HG03060 (cell line): Measurements from ENCODE around the gene COQ10B.
"Not testable (repeated sequence)": the region's sequence is repeated elsewhere in the genome, so short reads cannot be mapped to it uniquely, and the experiment has no call there.

ENCODE experiments used
- ATAC-seq: cut with Tn5 transposase; IDR thresholded peaks from one replicate; pipeline ENCODE4 v1.9.1; 2021; ENCODE audit warnings: low read depth, moderate number of reproducible peaks; ENCODE audit not compliant: unreplicated experiment

Gene COQ10B

GRCh38 chr2:197453123-197453913 lies at the start of gene COQ10B:
TSS of gene COQ10B (plus strand) at chr2:197453552. CDS start at chr2:197453561, 9 bp downstream.
- peak; percentile 97 for ATAC-seq

DNA sequence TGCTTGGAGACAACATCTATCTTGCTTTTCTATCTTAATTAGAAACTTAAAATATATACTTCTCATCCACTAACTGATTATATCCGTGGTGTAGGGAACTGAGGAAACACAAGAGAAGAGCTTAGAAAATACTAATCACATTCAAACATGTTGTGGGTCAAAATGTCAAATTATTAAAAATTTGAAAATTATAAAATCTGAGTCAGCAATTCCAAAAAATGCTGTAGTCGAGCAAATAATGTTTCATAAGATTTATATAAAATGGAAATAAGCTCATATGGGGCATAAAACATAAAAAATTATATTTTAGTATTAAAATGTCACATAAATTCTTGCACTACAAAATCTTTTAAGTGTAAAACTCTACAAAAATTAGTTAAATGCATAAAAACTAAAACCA lies 47.8 kb upstream of the COQ10B start:
- no peak for ATAC-seq

DNA sequence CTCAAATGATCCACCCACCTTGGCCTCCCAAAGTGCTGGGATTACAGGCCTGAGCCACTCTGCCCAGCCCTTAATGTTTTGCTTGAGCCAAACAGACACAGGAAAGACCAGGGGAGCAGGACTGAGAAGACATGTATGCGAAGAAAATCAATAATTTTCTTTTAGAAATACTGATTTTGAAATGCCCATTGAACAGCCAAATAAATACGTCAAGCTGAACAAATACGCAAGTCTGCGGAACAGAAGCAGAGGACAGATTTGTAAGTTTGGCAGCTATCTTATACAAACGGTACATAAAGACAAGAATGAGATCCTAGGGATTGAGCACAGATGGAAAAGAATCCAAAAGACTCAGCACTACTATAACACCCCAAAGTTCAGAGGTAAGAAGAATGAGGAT lies 39.3 kb upstream of the COQ10B start:
- ATAC-seq: no peak

GRCh38 chr2:197414515-197414914 lies 38.8 kb upstream of the COQ10B start:
- no peak for ATAC-seq

- no peak for ATAC-seq
Observed at GRCh38 chr2:197416268-197416667, 37.1 kb upstream of the COQ10B start.

- no peak for ATAC-seq
Observed at GRCh38 chr2:197419438-197419837, 33.9 kb upstream of the COQ10B start.

GRCh38 chr2:197423307-197423706 lies 30.0 kb upstream of the COQ10B start:
- ATAC-seq: no peak

DNA sequence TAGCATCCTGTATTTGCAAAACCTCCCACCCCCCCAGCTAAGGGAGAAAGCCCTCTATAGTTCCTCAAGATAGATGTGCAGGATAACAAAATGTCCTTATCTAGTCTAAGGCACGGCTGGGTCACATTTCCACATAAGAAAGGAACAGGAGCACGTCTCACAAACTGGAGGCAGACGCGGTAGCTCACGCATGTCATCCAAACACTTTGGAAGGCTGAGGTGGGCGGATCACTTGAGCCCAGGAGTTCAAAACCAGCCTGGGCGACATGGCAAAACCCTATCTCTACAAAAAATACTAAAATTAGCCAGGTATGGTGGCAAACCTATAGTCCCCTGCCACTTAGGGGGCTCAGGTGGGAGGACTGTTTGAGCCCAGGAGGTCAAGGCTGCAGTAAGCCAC lies 27.8 kb upstream of the COQ10B start:
- ATAC-seq: no peak

GRCh38 chr2:197426723-197427603 lies 26.4 kb upstream of the COQ10B start:
- ATAC-seq: no peak

GRCh38 chr2:197427986-197428385 lies 25.4 kb upstream of the COQ10B start:
- no peak for ATAC-seq

- ATAC-seq: no peak
Observed at GRCh38 chr2:197431858-197432257, 21.5 kb upstream of the COQ10B start.

DNA sequence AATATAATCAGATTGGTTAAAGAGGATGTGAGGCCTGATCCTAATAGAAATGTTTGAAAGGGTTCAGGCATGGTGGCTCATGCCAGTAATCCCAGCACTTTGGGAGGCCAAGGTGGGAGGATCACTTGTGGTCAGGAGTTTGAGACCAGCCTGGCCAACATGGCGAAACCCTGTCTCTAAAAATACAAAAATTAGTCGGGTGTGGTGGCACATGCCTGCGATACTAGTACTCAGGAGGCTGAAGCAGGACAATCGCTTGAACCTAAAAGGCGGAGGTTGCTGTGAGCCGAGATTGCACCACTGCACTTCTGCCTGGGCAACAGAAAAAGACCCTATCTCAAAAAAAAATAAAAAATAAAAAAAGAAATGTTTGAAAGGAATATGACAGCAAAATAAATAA lies 20.8 kb upstream of the COQ10B start:
- not testable (repeated sequence) for ATAC-seq

DNA sequence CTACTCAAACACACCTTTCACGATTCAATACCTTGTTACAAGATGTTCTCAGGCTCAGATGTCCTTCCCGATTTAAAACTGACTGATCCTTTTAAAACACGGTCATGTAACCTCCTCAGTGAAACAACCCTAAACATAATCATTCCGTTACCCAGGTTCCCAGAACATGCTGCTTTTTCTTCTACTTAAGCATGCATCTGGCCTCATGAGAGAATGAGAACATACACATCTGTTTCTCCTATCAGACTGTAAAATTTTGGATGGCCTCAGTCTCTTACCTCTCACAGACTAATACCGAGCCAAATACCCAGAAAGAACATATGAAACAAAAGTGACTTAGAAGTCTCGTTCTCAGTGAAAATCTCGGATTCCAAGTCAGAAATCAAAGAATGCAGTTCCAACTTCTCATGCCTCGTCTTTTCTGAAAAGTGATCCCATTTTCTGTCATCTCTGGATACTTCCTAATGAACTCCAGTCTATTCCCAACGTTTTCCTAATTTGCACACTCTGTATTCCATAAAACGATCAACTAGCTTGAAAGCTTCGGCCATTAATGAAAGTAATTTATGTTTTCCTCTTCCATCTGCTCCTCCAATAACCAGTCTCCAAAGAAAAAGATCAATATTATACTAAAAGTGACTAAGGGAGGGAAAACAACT lies 19.4 kb upstream of the COQ10B start:
- ATAC-seq: no peak

- ATAC-seq: peak; percentile 88
Observed at GRCh38 chr2:197434541-197435513, 18.5 kb upstream of the COQ10B start, which contains the start of gene SF3B1. TSS of gene SF3B1 (minus strand) at chr2:197435028. CDS start at chr2:197434999, 29 bp downstream.

DNA sequence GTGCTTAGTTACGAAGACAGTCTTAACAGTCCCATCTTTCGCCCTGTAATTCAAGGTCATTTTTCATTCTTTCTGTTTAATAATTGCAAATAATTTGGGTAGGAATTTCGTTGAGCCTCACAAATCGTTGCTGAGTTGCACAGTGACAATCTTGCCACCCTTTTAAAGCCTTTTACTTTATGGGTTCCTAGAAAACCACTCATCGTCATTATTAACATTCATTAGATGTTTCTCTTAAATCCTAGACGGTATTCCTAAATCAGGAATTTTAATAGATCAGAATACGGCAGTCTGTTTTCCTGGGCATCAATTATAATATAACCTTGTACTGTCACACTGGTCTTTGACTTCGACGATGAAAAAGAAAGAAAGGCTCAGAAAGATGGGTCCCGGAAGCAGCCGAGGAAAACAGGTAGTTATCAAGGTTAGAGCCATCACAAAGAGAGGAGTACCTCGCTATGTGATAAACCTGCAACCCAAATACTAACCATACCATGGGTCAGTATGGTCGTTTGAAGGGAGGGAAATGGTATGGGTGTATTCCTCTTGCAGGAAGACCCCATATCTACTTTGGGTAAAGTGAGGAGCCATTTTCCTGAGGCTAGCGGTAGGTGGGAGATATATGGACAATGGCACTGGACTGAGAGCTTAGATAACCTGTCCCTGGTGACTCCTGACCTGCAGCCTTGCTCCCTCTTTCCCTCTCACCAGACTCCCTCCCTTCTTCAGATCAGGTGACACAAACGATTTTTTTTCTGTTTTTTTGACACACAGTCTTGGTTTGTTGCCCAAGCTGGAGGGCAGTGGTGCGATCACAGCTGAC lies 17.5 kb upstream of the COQ10B start:
- no peak for ATAC-seq

- no peak for ATAC-seq
Observed at GRCh38 chr2:197437380-197437779, 16.0 kb upstream of the COQ10B start.

DNA sequence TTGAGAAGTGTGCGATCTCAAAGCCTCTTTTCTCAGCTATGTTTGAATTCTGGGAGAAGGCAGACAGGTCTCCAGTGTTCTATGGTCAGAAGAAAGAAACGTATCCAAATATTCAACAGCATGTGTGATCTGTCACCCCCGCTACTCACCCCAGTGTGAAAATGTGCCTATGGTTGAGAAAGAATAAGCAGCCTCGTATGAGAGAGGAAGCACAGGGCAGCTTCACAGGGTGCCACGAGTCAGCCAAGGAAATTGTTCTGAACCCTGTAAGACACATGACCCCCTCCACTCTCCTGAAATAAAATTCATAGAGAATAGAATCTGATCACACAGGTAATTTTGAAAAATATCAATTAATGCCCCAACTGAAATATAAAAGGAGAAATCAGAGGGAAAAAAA lies 10.5 kb upstream of the COQ10B start:
- ATAC-seq: no peak

GRCh38 chr2:197445746-197446145 lies 7.6 kb upstream of the COQ10B start:
- no peak for ATAC-seq

DNA sequence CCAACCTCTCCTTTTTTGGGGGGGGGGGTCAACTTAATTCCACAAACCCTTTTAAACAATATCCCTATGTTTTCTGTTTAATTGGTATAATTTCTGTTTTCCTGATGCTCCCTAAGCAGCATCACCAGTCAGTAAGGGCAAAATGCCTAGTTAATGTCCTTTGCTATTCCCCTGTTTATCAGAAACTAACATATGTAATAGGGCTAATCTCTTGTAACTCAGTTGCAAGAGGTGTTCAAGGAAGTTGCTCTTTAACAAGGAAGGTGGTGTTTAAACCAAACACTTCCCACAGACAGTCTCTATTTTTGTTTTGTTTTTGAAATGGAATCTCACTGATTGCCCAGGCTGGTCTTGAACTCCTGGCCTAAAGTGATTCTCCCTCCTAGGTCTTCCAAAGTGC lies 6.5 kb upstream of the COQ10B start:
- no peak for ATAC-seq
